GM11168 (cell line): Measurements from ENCODE around the gene TBC1D2B.

Source experiments
- in situ Hi-C: fragments of 300-500 bp; cut with MboI; formaldehyde crosslinking; loops from one replicate; pipeline ENCODE4 v1.12.0; 2022; ENCODE audit warnings: low sequenced_read_pairs; ENCODE audit not compliant: unreplicated experiment

The TBC1D2B gene

GRCh38 chr15:78075490-78076230 lies 1.9 kb downstream of the TBC1D2B start:
- in situ Hi-C loops, result no loop called here

GRCh38 chr15:78073046-78073787 lies 4.3 kb downstream of the TBC1D2B start:
- in situ Hi-C loops, result no loop called here

GRCh38 chr15:78072080-78072892 lies 5.2 kb downstream of the TBC1D2B start:
- in situ Hi-C loops, result no loop called here

- in situ Hi-C loops, result no loop called here
These were observed 6.1 kb downstream of the TBC1D2B start for GRCh38 chr15:78071383-78071782.

- in situ Hi-C loops, result no loop called here
These were observed 7.3 kb downstream of the TBC1D2B start for GRCh38 chr15:78070049-78070700.

GRCh38 chr15:78069462-78070029 lies 8.0 kb downstream of the TBC1D2B start:
- in situ Hi-C loops, result no loop called here

- in situ Hi-C loops, result no loop called here
These were observed 8.5 kb downstream of the TBC1D2B start for GRCh38 chr15:78069052-78069414.

- in situ Hi-C loops, result no loop called here
These were observed 9.9 kb downstream of the TBC1D2B start for GRCh38 chr15:78067328-78068228.

GRCh38 chr15:78065973-78066946 lies 11.3 kb downstream of the TBC1D2B start:
- in situ Hi-C loops, result no loop called here

- in situ Hi-C loops, result no loop called here
These were observed 12.1 kb downstream of the TBC1D2B start for GRCh38 chr15:78065284-78065872.

GRCh38 chr15:78064544-78064943 lies 13.0 kb downstream of the TBC1D2B start:
- in situ Hi-C loops, result no loop called here

- in situ Hi-C loops, result no loop called here
These were observed 13.5 kb downstream of the TBC1D2B start for GRCh38 chr15:78063970-78064385.

GRCh38 chr15:78063217-78063616 lies 14.3 kb downstream of the TBC1D2B start:
- in situ Hi-C loops, result no loop called here

GRCh38 chr15:78061963-78062427 lies 15.5 kb downstream of the TBC1D2B start:
- in situ Hi-C loops, result no loop called here

GRCh38 chr15:78060232-78060631 lies 17.3 kb downstream of the TBC1D2B start:
- in situ Hi-C loops, result no loop called here

- in situ Hi-C loops, result no loop called here
These were observed 18.2 kb downstream of the TBC1D2B start for GRCh38 chr15:78059110-78059839.

- in situ Hi-C loops, result no loop called here
These were observed 19.0 kb downstream of the TBC1D2B start for GRCh38 chr15:78058401-78058935.
